IPS DF 4.7 (cell line): ENCODE data around the gene TMEM176B.

ENCODE experiments used
- DNase-seq: peaks from one replicate; pipeline ENCODE4 v3.0.0-alpha.2; 2013; ENCODE audit warnings: low spot score; ENCODE audit errors: extremely low read depth

TMEM176B gene

GRCh38 chr7:150753826-150754603 is 46.1 kb downstream of the TMEM176B start:
- DNase-seq, result no peak

GRCh38 chr7:150753239-150753638 is 46.9 kb downstream of the TMEM176B start:
- DNase-seq, result no peak

DNA sequence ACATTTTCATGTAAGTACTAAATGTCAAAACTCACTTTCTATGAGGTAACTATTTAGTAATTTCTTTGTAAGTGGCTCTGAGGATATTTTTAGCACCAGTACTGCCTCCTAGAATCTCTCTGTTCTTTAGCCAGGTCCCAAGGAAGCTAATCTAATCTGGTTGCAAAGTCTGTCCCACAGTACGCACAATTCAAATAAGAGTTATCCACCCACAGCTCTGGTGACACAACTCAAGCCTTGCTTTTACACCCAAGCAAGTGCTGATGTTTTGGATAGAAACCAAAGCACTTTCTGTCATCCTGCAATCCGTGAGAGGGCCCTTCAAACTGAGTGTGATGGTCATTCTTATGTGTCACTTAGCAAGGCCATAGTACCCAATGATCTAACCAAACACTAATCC is 48.5 kb downstream of the TMEM176B start:
- DNase-seq, result no peak

- no peak for DNase-seq
Observed at GRCh38 chr7:150748376-150748775, 51.8 kb downstream of the TMEM176B start.

- DNase-seq, result no peak
Observed at GRCh38 chr7:150746921-150747320, 53.2 kb downstream of the TMEM176B start.

DNA sequence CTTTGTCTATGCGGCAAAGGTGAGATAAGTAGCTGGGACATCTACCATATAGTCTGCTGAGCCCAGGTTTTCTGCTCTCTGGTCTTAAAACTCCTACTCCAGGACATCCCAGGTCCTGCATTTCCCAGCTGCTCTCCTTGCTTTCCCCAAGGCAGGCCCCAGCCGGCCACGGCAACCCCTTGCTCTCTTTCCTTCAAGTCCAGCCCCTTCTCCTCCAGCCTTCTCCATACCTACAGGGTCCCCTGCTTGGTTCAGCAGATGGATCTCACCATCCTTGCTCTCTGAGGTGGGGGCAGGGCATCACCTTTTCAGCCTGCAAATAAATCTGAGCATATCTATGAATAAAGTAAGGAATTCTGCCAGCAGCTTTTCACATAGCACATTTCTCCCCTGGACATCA is 54.3 kb downstream of the TMEM176B start:
- no peak for DNase-seq

DNA sequence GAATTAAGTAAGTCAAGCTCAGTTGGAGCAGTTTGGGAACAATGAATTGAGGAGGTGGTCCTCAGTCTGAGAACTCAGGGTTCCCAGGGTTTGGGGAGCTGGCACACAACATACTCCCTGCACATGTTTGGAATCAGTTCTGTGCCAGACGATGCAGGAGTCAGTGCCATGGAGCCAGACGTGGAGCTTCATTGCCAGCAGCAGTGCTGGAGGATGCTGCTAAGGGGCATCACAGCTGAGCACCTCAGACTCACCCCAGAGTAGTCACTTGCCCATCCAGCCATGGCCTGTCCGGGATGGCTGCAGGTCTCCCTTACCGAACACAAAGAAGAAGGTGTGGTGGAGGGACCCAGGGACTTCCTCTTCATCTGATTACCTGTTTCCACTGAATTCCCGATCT is 55.1 kb downstream of the TMEM176B start:
- no peak for DNase-seq

DNA sequence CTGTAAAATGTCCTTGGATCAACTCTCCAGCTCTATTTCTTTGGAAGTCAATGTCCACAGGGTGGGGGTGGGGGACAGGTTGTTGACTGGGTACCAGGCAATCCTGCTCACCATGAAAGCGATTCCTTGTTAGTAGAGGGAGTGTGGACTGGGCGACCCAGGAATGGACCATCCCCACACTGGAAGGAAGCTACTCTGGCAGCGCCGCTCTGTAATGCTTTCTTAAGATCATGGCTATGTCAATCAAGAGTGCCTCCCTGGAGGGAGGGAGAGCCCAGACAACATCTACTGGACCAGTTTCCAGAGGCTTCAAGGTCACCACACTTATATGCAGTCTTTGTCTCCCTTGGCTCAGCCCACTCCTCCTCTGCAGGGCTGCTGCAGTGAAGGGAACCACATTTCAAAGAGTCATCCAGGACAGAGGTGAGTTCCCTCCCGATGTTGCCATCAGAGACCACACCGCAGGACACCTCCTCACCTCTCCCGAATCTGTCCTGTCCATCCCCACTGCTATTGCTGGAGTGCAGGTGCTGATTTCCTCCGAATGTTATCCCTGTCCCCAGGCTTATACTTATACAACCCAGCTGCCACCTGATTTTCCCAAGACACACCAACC is 56.0 kb downstream of the TMEM176B start:
- no peak for DNase-seq

DNA sequence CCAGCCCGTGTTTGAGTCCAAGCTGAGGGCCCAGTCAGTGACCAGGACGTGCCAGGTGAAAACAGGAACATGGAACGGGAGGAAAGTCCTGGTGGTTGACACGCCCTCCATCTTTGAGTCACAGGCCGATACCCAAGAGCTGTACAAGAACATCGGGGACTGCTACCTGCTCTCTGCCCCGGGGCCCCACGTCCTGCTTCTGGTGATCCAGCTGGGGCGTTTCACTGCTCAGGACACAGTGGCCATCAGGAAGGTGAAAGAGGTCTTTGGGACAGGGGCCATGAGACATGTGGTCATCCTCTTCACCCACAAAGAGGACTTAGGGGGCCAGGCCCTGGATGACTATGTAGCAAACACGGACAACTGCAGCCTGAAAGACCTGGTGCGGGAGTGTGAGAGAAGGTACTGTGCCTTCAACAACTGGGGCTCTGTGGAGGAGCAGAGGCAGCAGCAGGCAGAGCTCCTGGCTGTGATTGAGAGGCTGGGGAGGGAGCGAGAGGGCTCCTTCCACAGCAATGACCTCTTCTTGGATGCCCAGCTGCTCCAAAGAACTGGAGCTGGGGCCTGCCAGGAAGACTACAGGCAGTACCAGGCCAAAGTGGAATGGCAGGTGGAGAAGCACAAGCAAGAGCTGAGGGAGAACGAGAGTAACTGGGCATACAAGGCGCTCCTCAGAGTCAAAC is 57.7 kb downstream of the TMEM176B start:
- DNase-seq, result no peak
